ENCODE data around the gene MAVS.

DNA sequence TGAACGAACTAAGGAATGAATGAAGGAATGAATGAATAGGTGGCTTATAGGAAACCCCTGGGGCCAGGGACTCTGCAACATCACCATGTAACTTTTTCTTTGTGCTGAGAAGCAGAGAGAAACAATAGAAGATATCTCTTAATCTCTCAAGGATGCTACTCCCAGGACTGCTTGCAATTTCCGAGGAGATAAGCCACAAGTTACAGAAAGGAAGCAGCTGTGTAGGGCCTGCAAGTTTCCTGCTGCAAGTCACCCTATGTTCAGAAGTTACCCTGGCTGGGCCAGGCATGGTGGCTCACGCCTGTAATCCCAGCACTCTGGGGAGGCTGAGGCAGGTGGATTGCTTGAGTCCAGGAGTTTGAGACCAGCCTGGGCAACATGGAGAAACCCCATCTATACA, 7.3 kb upstream of the MAVS start:
- TF ChIP-seq, protein P1, sequence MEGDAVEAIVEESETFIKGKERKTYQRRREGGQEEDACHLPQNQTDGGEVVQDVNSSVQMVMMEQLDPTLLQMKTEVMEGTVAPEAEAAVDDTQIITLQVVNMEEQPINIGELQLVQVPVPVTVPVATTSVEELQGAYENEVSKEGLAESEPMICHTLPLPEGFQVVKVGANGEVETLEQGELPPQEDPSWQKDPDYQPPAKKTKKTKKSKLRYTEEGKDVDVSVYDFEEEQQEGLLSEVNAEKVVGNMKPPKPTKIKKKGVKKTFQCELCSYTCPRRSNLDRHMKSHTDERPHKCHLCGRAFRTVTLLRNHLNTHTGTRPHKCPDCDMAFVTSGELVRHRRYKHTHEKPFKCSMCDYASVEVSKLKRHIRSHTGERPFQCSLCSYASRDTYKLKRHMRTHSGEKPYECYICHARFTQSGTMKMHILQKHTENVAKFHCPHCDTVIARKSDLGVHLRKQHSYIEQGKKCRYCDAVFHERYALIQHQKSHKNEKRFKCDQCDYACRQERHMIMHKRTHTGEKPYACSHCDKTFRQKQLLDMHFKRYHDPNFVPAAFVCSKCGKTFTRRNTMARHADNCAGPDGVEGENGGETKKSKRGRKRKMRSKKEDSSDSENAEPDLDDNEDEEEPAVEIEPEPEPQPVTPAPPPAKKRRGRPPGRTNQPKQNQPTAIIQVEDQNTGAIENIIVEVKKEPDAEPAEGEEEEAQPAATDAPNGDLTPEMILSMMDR (conservative IDR thresholded peaks at IDR 0.05 in 1 of 2, IDR thresholded peaks at IDR 0.05 in 1 of 2; ENCODE audit: low read depth in 1 of 2, low read length in 2 of 2), result no peak
- TF ChIP-seq EZH2 (IDR thresholded peaks at IDR 0.05; ENCODE audit: low read length, missing control alignments), result no peak

All from fibroblast of lung (primary cell).